Measurements from ENCODE around the gene ANO7. TPM values are rescaled to one million over a fixed set of nuclear protein-coding genes. Genes with fewer than 3 reads are reported as not detected.
A peak's percentile ranks its signal among the peaks of the same experiment; 100 is the strongest.
"Not testable (repeated sequence)": the region's sequence is repeated elsewhere in the genome, so short reads cannot be mapped to it uniquely, and the experiment has no call there.

Gene ANO7
- total RNA-seq, 1 donor from 2014 or later, result 16.1 TPM

DNA sequence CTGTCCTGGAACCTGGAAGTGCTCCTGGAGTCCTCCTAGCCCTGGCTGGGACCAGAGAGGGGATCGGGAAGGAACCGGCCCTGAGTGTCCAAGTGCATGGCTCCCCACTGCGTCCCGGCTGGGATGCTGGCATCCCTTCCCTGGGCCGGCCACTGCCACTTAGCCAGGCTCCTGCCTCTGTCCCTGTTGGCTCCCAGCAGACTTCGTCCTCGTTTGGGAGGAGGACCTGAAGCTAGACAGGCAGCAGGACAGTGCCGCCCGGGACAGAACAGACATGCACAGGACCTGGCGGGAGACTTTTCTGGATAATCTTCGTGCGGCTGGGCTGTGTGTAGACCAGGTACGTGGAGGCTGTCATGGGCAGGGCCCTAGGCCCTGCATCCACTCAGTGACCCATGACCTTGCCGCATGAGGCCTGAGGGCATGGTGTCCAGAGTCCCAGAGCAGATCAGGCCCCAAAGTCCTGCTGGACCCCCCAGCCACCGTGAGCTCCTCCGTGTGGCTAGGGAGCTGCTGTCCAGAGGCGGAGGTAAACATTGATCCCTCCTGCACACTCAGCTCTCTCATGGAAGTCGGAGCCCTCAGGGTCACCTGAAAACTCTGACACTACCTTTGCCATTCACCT is 7.1 kb downstream of the ANO7 start:
- no peak overlapping the region for H3K4me3 Mint-ChIP-seq (ENCODE audit: unreplicated experiment)
- H3K27me3 Mint-ChIP-seq (ENCODE audit: unreplicated experiment), result peaks cover 4% of the 10 kb centered on the region
- DNase-seq (ENCODE audit: low spot score), result no peak
- no peaks in the 10 kb centered on the region for H3K4me1 Mint-ChIP-seq (ENCODE audit: unreplicated experiment)
- TF ChIP-seq CTCF (IDR thresholded peaks at IDR 0.05; ENCODE audit: unreplicated experiment), result no peak
- H3K9me3 Mint-ChIP-seq (ENCODE audit: unreplicated experiment), result no peaks in the 10 kb centered on the region
- no peaks in the 10 kb centered on the region for H3K36me3 Mint-ChIP-seq (ENCODE audit: low read depth, unreplicated experiment)
- H3K27ac Mint-ChIP-seq (ENCODE audit: unreplicated experiment), result no peak overlapping the region

- not testable (repeated sequence) for H3K27ac Mint-ChIP-seq (ENCODE audit: unreplicated experiment); DNase-seq (ENCODE audit: low spot score); H3K9me3 Mint-ChIP-seq (ENCODE audit: unreplicated experiment); H3K4me1 Mint-ChIP-seq (ENCODE audit: unreplicated experiment); H3K4me3 Mint-ChIP-seq (ENCODE audit: unreplicated experiment); H3K36me3 Mint-ChIP-seq (ENCODE audit: low read depth, unreplicated experiment); H3K27me3 Mint-ChIP-seq (ENCODE audit: unreplicated experiment)
These were observed 8.8 kb downstream of the ANO7 start for GRCh38 chr2:241197246-241197645.

GRCh38 chr2:241197947-241198346 is 9.5 kb downstream of the ANO7 start:
- no peaks in the 10 kb centered on the region for H3K9me3 Mint-ChIP-seq (ENCODE audit: unreplicated experiment)
- H3K27ac Mint-ChIP-seq (ENCODE audit: unreplicated experiment), result no peak overlapping the region
- DNase-seq (ENCODE audit: low spot score), result no peak
- no peaks in the 10 kb centered on the region for H3K4me1 Mint-ChIP-seq (ENCODE audit: unreplicated experiment)
- peaks cover 4% of the 10 kb centered on the region for H3K27me3 Mint-ChIP-seq (ENCODE audit: unreplicated experiment)
- no peak for TF ChIP-seq CTCF (IDR thresholded peaks at IDR 0.05; ENCODE audit: unreplicated experiment)
- H3K4me3 Mint-ChIP-seq (ENCODE audit: unreplicated experiment), result no peak overlapping the region
- H3K36me3 Mint-ChIP-seq (ENCODE audit: low read depth, unreplicated experiment), result no peaks in the 10 kb centered on the region

DNA sequence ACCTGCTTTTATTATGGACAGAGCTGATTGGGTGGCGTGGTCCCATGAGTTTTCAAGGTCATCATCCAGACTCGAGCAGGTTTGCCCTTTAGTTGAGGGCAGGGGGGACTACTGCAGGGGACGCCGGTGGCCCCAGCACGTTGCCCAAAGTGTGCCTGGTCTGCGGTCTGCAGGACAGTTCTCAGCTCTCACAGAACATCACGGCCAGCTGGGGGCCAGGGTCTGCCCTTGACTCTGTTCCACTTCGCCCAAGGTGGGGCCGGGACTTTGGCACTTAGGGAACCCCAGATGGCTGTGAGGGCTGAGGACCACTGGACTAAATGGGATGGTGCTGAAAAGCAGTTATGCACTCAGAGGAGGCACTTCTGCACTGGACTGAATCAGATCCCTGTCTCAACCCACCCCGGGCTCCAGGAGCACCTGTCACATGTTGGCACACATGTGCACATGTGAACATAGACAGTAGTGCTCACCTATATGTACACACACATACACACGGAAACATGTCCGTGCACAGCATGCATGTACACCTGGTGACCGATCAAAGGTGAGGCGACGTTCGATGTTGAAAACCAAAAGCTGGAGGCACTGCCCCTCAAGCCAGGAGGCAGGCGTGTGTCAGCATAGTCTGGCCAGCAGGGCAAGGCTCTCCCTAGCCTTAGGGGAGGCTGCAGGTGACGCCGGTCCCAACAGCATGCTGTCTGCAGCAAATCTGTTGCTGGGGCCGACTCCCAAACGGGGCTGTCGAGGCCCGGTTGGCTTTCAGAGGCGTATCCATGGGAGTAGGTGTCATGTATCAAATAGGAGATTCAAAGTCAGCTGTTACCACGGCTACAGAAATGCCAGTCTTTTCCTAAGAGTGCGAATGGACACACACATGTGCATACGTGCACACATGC is 10.2 kb downstream of the ANO7 start:
- H3K4me1 Mint-ChIP-seq (ENCODE audit: unreplicated experiment), result no peaks in the 10 kb centered on the region
- peaks cover 2% of the 10 kb centered on the region for H3K27me3 Mint-ChIP-seq (ENCODE audit: unreplicated experiment)

GRCh38 chr2:241199286-241199685 is 10.8 kb downstream of the ANO7 start:
- Mint-ChIP-seq H3K27ac (ENCODE audit: unreplicated experiment) (no peak overlapping the region), H3K4me3 (ENCODE audit: unreplicated experiment) (no peak overlapping the region), H3K27me3 (ENCODE audit: unreplicated experiment) (peaks cover 3% of the 10 kb centered on the region), H3K4me1 (ENCODE audit: unreplicated experiment) (no peaks in the 10 kb centered on the region), H3K36me3 (ENCODE audit: low read depth, unreplicated experiment) (no peaks in the 10 kb centered on the region), H3K9me3 (ENCODE audit: unreplicated experiment) (no peaks in the 10 kb centered on the region)
- DNase-seq (ENCODE audit: low spot score), result no peak
- TF ChIP-seq CTCF (IDR thresholded peaks at IDR 0.05; ENCODE audit: unreplicated experiment), result no peak

More for the DNA sequence above, 10.2 kb downstream of the ANO7 start:
- peak overlapping the region; percentile 47 for H3K4me3 Mint-ChIP-seq (ENCODE audit: unreplicated experiment)
- no peaks in the 10 kb centered on the region for H3K36me3 Mint-ChIP-seq (ENCODE audit: low read depth, unreplicated experiment)
- TF ChIP-seq CTCF (IDR thresholded peaks at IDR 0.05; ENCODE audit: unreplicated experiment), result no peak
- DNase-seq (ENCODE audit: low spot score), result no peak
- no peaks in the 10 kb centered on the region for H3K9me3 Mint-ChIP-seq (ENCODE audit: unreplicated experiment)
- H3K27ac Mint-ChIP-seq (ENCODE audit: unreplicated experiment), result no peak overlapping the region
